GM18520 (cell line): ENCODE results near the gene MIOS.
"Not testable (repeated sequence)": the region's sequence is repeated elsewhere in the genome, so short reads cannot be mapped to it uniquely, and the experiment has no call there.

Source experiments
- ATAC-seq: cut with Tn5 transposase; IDR thresholded peaks from one replicate; pipeline ENCODE4 v1.9.1; 2021; ENCODE audit not compliant: unreplicated experiment

MIOS gene

GRCh38 chr7:7640221-7641128 lies 73.8 kb downstream of the MIOS start, which contains the start of gene UMAD1:
UMAD1 (plus strand) TSS chr7:7640752; CDS start chr7:7673372, 32,620 bp downstream.
- ATAC-seq, result peak; percentile 97

GRCh38 chr7:7641129-7641663 lies 74.5 kb downstream of the MIOS start:
- ATAC-seq, result no peak

- ATAC-seq, result no peak
Measured at GRCh38 chr7:7642081-7642480, 75.4 kb downstream of the MIOS start.

- no peak for ATAC-seq
Measured at GRCh38 chr7:7647495-7648036, 80.9 kb downstream of the MIOS start.

- ATAC-seq, result no peak
Measured at GRCh38 chr7:7650682-7651206, 84.1 kb downstream of the MIOS start.

- ATAC-seq, result no peak
Measured at GRCh38 chr7:7651479-7651878, 84.8 kb downstream of the MIOS start.

GRCh38 chr7:7652798-7653540 lies 86.3 kb downstream of the MIOS start:
- ATAC-seq, result no peak

GRCh38 chr7:7653593-7654187 lies 87.0 kb downstream of the MIOS start:
- no peak for ATAC-seq

GRCh38 chr7:7654964-7655715 lies 88.5 kb downstream of the MIOS start:
- no peak for ATAC-seq

GRCh38 chr7:7656459-7656858 lies 89.8 kb downstream of the MIOS start:
- ATAC-seq, result not testable (repeated sequence)
